H9 (cell line): ENCODE results near the gene TPRN. TPM values are rescaled to one million over a fixed set of nuclear protein-coding genes. Genes with fewer than 3 reads are reported as not detected.

Experiments used
- DNase-seq: peaks from one replicate; pipeline ENCODE4 v3.0.0-alpha.2; 2017
- H2AFZ ChIP-seq: one replicate; pipeline ENCODE4 v1.6.1; 2013; ENCODE audit warnings: mild to moderate bottlenecking, low read length, control low read depth, moderate library complexity
- H2AK5ac ChIP-seq: 2 replicates; pipeline ENCODE4 v1.6.1; 2013; ENCODE audit warnings: low read length, control low read depth, mixed read lengths; ENCODE audit not compliant: insufficient read length
- H2BK120ac ChIP-seq: one replicate; pipeline ENCODE4 v1.6.1; 2013; ENCODE audit warnings: low read depth, mild to moderate bottlenecking, low read length, control low read depth, inconsistent platforms; ENCODE audit not compliant: poor library complexity, severe bottlenecking
- H2BK12ac ChIP-seq: 2 replicates; pipeline ENCODE4 v1.6.1; 2013; ENCODE audit warnings: low read length, control low read depth, mixed read lengths, low read depth; ENCODE audit not compliant: insufficient read length
- H2BK15ac ChIP-seq: 2 replicates; pipeline ENCODE4 v1.6.1; 2013; ENCODE audit warnings: low read depth, low read length, control low read depth
- H2BK20ac ChIP-seq: one replicate; pipeline ENCODE4 v1.6.1; 2013; ENCODE audit warnings: low read depth, mild to moderate bottlenecking, low read length, control low read depth, inconsistent platforms; ENCODE audit not compliant: poor library complexity, severe bottlenecking
- H2BK5ac ChIP-seq: 2 replicates; pipeline ENCODE4 v1.6.1; 2013; ENCODE audit warnings: low read length, control low read depth, mixed read lengths; ENCODE audit not compliant: insufficient read length
- H3K14ac ChIP-seq: 2 replicates; pipeline ENCODE4 v1.6.1; 2013; ENCODE audit warnings: low read length, control low read depth; ENCODE audit not compliant: insufficient read depth
- H3K18ac ChIP-seq: 2 replicates; pipeline ENCODE4 v1.6.1; 2013; ENCODE audit warnings: low read depth, mild to moderate bottlenecking, mixed read lengths, low read length, control low read depth; ENCODE audit not compliant: insufficient read length
- H3K23ac ChIP-seq: 2 replicates; pipeline ENCODE4 v1.6.1; 2013; ENCODE audit warnings: low read length, control low read depth, mixed read lengths, low read depth; ENCODE audit not compliant: insufficient read length
- H3K23me2 ChIP-seq: 2 replicates; pipeline ENCODE4 v1.6.1; 2013; ENCODE audit warnings: low read depth, mild to moderate bottlenecking, mixed read lengths, low read length, control low read depth; ENCODE audit not compliant: insufficient read length, poor library complexity, severe bottlenecking
- H3K27ac ChIP-seq: 2 replicates; pipeline ENCODE4 v1.5.1; 2013; ENCODE audit warnings: low read length, control low read depth, mixed read lengths, low read depth; ENCODE audit not compliant: insufficient read length
- H3K27me3 ChIP-seq: 2 replicates; pipeline ENCODE4 v1.6.1; 2013; ENCODE audit warnings: low read length, control low read depth, inconsistent platforms; ENCODE audit not compliant: insufficient read depth
- H3K4ac ChIP-seq: 2 replicates; pipeline ENCODE4 v1.6.1; 2013; ENCODE audit warnings: low read depth, mild to moderate bottlenecking, control low read depth, inconsistent platforms, low read length, moderate library complexity
- H3K4me1 ChIP-seq: 2 replicates; pipeline ENCODE4 v1.6.1; 2013; ENCODE audit warnings: low read length, control low read depth, inconsistent platforms; ENCODE audit not compliant: insufficient read depth
- H3K4me2 ChIP-seq: 2 replicates; pipeline ENCODE4 v1.6.1; 2013; ENCODE audit warnings: low read length, control low read depth, mixed read lengths; ENCODE audit not compliant: insufficient read length, insufficient read depth
- H3K56ac ChIP-seq: 2 replicates; pipeline ENCODE4 v1.6.1; 2013; ENCODE audit warnings: low read depth, mild to moderate bottlenecking, mixed read lengths, low read length, control low read depth; ENCODE audit not compliant: insufficient read length
- H3K79me1 ChIP-seq: 2 replicates; pipeline ENCODE4 v1.6.1; 2013; ENCODE audit warnings: low read depth, mild to moderate bottlenecking, moderate library complexity, low read length, control low read depth, inconsistent platforms; ENCODE audit not compliant: insufficient read depth, poor library complexity, severe bottlenecking
- H3K79me2 ChIP-seq: 2 replicates; pipeline ENCODE4 v1.6.1; 2013; ENCODE audit warnings: low read length, control low read depth, inconsistent platforms; ENCODE audit not compliant: insufficient read depth
- H3K9ac ChIP-seq: 2 replicates; pipeline ENCODE4 v1.6.1; 2013; ENCODE audit warnings: low read length, control low read depth, mixed read lengths; ENCODE audit not compliant: insufficient read length; ENCODE audit errors: extremely low read depth
- H3K9me3 ChIP-seq: one replicate; pipeline ENCODE4 v1.6.1; 2013; ENCODE audit warnings: low read depth, low read length, inconsistent platforms; ENCODE audit not compliant: control insufficient read depth
- H3T11ph ChIP-seq: one replicate; pipeline ENCODE4 v1.6.1; 2013; ENCODE audit warnings: mild to moderate bottlenecking, low read length, control low read depth, inconsistent platforms
- H4K20me1 ChIP-seq: one replicate; pipeline ENCODE4 v1.6.1; 2013; ENCODE audit not compliant: control insufficient read depth, insufficient read length, insufficient read depth
- H4K5ac ChIP-seq: 2 replicates; pipeline ENCODE4 v1.6.1; 2013; ENCODE audit warnings: low read depth, mild to moderate bottlenecking, mixed read lengths, low read length, control low read depth; ENCODE audit not compliant: insufficient read length
- H4K8ac ChIP-seq: replicated peaks from 2 replicates; pipeline ENCODE4 v1.6.1; 2013; ENCODE audit warnings: low read length, control low read depth, mixed read lengths, low read depth; ENCODE audit not compliant: insufficient read length
- H4K91ac ChIP-seq: 2 replicates; pipeline ENCODE4 v1.6.1; 2013; ENCODE audit warnings: low read depth, mild to moderate bottlenecking, moderate library complexity, mixed read lengths, low read length, control low read depth; ENCODE audit not compliant: insufficient read length
- H3K27ac Mint-ChIP-seq, 3 experiments: 2 replicates in 2 of 3; 3 replicates in 1 of 3; pipeline ENCODE4 v1.8.0; 2020 to 2021; ENCODE audit warnings: mixed read lengths in 3 of 3, mild to moderate bottlenecking in 1 of 3, moderate library complexity in 1 of 3
- H3K27me3 Mint-ChIP-seq: 2 replicates; pipeline ENCODE4 v1.8.0; 2021; ENCODE audit warnings: low read depth, mild to moderate bottlenecking, moderate library complexity, mixed read lengths
- H3K36me3 Mint-ChIP-seq, 3 experiments: 2 replicates in 2 of 3; 3 replicates in 1 of 3; pipeline ENCODE4 v1.8.0; 2020 to 2021; ENCODE audit warnings: low read depth in 3 of 3, mixed read lengths in 3 of 3; ENCODE audit not compliant: insufficient read depth in 1 of 3
- H3K4me1 Mint-ChIP-seq, 2 experiments: 2 replicates each; pipeline ENCODE4 v1.8.0; 2020; ENCODE audit warnings: mixed read lengths in 2 of 2
- H3K4me3 Mint-ChIP-seq, 2 experiments: 2 replicates in 1 of 2; 3 replicates in 1 of 2; pipeline ENCODE4 v1.8.0; 2020 to 2021; ENCODE audit warnings: mild to moderate bottlenecking in 2 of 2, mixed read lengths in 2 of 2, moderate library complexity in 1 of 2
- H3K9me3 Mint-ChIP-seq, 2 experiments: 2 replicates in 1 of 2; 3 replicates in 1 of 2; pipeline ENCODE4 v1.8.0; 2020; ENCODE audit warnings: mild to moderate bottlenecking in 2 of 2, mixed read lengths in 2 of 2, moderate library complexity in 1 of 2
- WGBS: extraction: QIAGEN DNeasy Blood & Tissue Kit; methylation state at CpG from one replicate; pipeline ENCODE4 v1.1.7; 2013; ENCODE audit warnings: missing lambda C conversion rate, low lambda C conversion rate, mixed read lengths; ENCODE audit not compliant: insufficient read length; ENCODE audit errors: extremely low coverage; 5-methylcytosine and 5-hydroxymethylcytosine counted together
- total RNA-seq: library from RNA; stranded (reverse); gene quantifications from 2 replicates; pipeline ENCODE4 v1.2.1, GENCODE V29; 2021
- TF ChIP-seq, protein P1 (sequence below): fragments of 200-600 bp; sonication (generic); conservative IDR thresholded peaks from 3 replicates; pipeline ENCODE4 v1.8.0; 2021; ENCODE audit warnings: antibody characterized with exemption, mild to moderate bottlenecking

Gene TPRN
- total RNA-seq, 1 experiment from 2014 or later = 30.7 TPM

DNA sequence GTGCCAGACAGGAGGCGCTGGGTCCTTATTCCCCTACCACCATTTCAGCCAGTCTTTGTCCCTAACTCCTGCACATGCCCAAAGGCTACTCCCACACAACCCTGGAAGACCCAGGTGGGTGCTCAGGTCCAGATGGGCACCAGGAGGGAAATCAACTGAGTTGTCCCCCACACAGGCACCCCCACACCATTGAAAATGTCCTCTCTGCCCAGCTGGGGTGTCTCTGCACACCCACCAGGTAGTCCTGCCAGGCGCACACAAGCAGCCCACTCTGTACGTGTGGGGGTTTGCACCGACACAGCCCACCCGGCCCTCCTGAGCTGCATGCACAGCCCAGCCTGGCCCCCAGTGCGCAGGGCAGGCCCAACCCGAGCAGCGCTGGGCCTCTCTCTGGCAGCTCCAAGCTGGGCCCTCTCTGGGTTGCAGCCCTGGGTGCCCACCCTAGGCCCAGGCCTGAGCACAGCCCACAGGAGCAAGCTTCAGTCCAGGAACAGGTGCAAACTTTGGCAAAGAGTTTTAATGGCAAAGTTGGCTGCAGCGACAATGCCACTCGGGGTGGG is 19.3 kb upstream of the TPRN start:
- H2AFZ ChIP-seq = no peak overlapping the region
- H3K79me1 ChIP-seq = no peaks in the 10 kb centered on the region
- no peak overlapping the region for H3K56ac ChIP-seq
- no peak for DNase-seq
- no peak overlapping the region; a peak in 1 of 7 replicates for H3K27ac Mint-ChIP-seq
- no peak overlapping the region for H2BK5ac ChIP-seq
- TF ChIP-seq, protein P1, sequence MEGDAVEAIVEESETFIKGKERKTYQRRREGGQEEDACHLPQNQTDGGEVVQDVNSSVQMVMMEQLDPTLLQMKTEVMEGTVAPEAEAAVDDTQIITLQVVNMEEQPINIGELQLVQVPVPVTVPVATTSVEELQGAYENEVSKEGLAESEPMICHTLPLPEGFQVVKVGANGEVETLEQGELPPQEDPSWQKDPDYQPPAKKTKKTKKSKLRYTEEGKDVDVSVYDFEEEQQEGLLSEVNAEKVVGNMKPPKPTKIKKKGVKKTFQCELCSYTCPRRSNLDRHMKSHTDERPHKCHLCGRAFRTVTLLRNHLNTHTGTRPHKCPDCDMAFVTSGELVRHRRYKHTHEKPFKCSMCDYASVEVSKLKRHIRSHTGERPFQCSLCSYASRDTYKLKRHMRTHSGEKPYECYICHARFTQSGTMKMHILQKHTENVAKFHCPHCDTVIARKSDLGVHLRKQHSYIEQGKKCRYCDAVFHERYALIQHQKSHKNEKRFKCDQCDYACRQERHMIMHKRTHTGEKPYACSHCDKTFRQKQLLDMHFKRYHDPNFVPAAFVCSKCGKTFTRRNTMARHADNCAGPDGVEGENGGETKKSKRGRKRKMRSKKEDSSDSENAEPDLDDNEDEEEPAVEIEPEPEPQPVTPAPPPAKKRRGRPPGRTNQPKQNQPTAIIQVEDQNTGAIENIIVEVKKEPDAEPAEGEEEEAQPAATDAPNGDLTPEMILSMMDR = no peak
- no peak overlapping the region for H2BK12ac ChIP-seq
- H3K27ac ChIP-seq = no peak overlapping the region
- H2BK20ac ChIP-seq = no peak overlapping the region
- no peak overlapping the region for H3K14ac ChIP-seq
- no peak overlapping the region for H4K8ac ChIP-seq
- no peak overlapping the region for H4K5ac ChIP-seq
- H3T11ph ChIP-seq = no peak overlapping the region
- 0 out of 5 replicates have a peak overlapping the region, but pooled peaks of 1 of the 2 experiments have one; percentile 44 for H3K4me3 Mint-ChIP-seq
- no peaks in the 10 kb centered on the region for H3K79me2 ChIP-seq
- H3K4me2 ChIP-seq = no peak overlapping the region
- H3K4me1 ChIP-seq = no peaks in the 10 kb centered on the region; the same call in 1 of the 2 replicates
- peaks cover 14% of the 10 kb centered on the region for H3K23me2 ChIP-seq
- peaks cover 4 to 8% of the 10 kb centered on the region in 2 experiments for H3K4me1 Mint-ChIP-seq
- peaks cover 1 to 17% (median 2%) of the 10 kb centered on the region in 3 experiments; a peak in 3 of 7 replicates for H3K36me3 Mint-ChIP-seq
- H3K9ac ChIP-seq = no peak overlapping the region
- no peaks in the 10 kb centered on the region for H3K27me3 ChIP-seq
- H2BK15ac ChIP-seq = no peak overlapping the region
- H3K23ac ChIP-seq = no peak overlapping the region
- no peak overlapping the region for H3K4ac ChIP-seq
- H4K91ac ChIP-seq = no peak overlapping the region
- H2BK120ac ChIP-seq = no peak overlapping the region
- no peaks in the 10 kb centered on the region for H4K20me1 ChIP-seq
- H2AK5ac ChIP-seq = no peak overlapping the region
- H3K27me3 Mint-ChIP-seq = no peaks in the 10 kb centered on the region
- no peak overlapping the region for H3K18ac ChIP-seq
- H3K9me3 ChIP-seq = no peaks in the 10 kb centered on the region
- no CpG with 5 or more reads among the region's 10 CpGs for WGBS
- H3K9me3 Mint-ChIP-seq = no peaks in the 10 kb centered on the region
